Loucy (cell line): ENCODE measurements around the gene CBX8.

ENCODE experiments used
- CTCF ChIP-seq: fragments of 200-600 bp; sonication (generic); conservative IDR thresholded peaks from 2 replicates; pipeline ENCODE4 v1.5.1; 2014; ENCODE audit warnings: mild to moderate bottlenecking, antibody characterized with exemption, low read length
- EZH2phosphoT487 ChIP-seq: fragments of 200-600 bp; IDR thresholded peaks from 2 replicates; pipeline ENCODE4 v1.6.1; 2018; ENCODE audit warnings: antibody characterized with exemption, mild to moderate bottlenecking, moderate library complexity, borderline replicate concordance

GRCh38 chr17:79748295-79749099 is 48.4 kb downstream of the CBX8 start:
- TF ChIP-seq CTCF (no peak), EZH2phosphoT487 (no peak)
